ENCODE results near the gene GNG7.
A peak's percentile ranks its signal among the peaks of the same experiment; 100 is the strongest.
"Not testable (repeated sequence)": the region's sequence is repeated elsewhere in the genome, so short reads cannot be mapped to it uniquely, and the experiment has no call there.

GNG7 gene

DNA sequence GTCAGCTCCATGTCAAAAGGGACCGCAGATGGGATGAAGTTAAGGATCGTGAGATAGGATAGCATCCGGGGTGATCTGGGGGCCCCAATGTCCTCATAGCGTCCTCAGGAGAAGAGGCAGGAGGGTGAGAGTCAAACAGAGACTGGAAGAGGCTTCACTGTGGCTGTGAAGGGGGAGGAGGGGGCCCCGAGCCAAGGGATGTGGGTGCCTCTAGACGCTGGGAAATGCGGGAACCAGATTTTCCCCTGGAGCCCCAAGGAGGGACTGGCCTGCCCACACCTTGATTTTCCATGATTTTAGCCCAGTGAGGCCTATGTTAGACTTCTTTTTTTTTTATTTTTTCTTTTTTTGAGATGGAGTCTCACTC is 61.2 kb downstream of the GNG7 start:
- no peak for DNase-seq (ENCODE audit: low read depth)

DNA sequence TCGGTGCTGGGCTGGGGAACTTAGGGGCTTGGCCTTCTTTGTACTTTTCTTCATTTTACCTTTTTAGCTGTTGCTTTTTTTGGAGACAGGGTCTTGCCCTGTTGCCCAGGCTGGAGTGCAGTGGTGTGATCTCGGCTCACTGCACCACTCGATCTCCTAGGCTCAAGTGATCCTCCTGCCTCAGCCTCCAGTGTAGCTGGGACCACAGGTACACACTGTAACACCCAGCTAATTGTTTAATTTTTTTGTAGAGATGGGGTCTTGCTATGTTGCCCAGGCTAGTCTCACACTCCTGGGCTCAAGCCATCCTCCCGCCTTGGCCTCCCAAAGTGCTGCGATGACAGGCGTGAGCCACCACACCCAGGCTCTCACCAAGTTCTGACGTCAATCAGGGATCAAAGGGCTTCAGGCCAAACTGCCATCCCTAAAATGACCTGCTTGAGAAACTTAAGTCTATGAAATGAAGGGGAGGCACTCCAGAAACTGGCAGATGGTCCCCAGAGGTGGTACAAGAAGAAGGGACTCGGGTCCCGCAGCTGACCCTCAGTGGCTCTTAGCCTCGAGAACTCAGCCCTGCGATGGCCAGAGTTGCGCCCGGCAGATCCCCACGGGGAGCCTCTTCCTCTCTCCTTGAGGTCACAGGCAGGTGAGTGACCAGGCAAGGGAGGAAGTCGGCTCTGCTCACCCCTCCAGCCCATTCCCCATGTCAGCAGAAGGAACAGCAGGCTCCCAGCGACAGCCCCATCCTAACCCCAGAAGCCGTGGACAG is 61.7 kb downstream of the GNG7 start:
- no peak for DNase-seq (ENCODE audit: low read depth)

DNA sequence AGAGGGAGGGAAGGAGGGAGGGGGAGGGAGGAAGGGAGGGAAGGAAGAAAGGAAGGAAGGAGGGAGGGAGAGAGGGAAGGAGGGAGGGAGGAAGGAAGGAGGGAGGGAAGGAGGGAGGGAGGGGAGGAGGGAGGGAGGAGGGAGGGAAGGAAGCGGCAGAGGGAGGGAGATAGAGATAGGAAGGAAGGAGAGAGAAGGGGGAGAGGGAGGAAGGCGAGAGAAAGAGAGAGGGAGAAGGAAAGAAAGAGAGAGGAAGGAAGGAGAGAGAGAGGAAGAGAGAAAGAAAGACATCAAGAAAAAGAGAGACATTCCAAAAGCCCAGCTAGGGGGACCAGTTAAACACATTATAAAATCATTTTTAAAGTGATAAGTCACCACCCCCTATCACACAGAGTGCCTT is 62.5 kb downstream of the GNG7 start:
- DNase-seq (ENCODE audit: low read depth): no peak

DNA sequence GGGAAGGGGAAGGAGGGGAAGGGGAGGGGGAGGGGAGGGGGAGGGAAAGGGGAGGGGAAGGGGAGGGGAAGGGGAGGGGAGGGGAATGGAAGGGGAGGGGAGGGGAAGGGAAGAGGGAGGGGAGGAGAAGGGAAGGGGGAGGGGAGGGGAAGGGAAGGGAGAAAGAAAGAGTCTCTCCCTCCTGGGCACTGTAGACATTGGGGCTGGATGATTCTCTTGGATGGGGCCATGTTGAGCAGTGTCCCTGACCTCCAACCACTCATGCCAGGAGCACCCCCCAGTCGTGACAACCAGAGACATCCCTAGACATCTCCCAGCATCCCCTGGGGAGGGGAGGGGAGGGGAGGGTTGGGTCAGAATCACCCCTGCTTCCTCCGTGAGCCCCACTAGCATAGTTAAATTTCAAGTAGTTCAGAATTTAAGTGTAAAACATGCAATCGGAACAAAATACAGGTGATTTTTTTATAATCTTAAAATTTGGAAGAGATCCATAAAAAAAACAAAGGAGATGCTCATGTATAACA is 64.0 kb downstream of the GNG7 start:
- DNase-seq (ENCODE audit: low read depth): no peak

DNA sequence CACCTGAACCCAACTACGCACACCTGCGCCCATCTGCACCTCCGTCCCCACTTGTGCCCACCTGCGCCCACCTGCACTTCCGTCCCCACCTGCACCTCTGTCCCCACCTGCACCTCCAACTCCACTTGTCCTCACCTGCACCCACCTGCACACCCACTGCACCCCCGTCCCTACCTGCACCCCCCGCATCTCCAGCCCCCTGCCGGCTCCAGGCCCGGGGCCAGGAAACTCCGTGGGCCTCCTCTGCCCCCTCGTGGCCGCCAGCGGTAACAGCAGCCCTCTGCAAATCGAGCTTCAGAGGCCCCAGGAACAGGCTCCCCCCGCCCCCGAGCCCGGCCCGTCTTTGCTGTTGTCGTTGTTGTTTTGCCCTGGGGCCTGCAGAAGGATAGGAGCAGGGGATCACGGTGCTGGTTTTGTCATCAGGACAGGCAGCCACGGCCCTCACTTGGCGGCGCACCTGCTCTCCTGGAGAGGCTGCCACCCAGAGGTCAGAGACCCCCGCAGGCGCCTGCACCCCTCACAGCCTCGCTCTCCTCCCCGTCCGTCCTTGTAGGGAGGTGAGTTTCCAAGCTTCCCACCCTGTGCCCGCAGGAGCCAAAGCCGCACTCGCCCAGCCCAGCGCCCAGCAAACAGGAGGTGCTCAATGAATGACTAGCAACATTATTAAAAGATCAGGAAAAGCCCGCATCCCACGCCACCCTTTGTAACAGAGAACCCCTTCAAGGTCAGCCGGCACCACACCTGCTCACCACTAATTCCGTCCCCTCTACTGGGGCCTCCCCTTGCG is 65.4 kb downstream of the GNG7 start:
- peak; percentile 65 for DNase-seq (ENCODE audit: low read depth)

DNA sequence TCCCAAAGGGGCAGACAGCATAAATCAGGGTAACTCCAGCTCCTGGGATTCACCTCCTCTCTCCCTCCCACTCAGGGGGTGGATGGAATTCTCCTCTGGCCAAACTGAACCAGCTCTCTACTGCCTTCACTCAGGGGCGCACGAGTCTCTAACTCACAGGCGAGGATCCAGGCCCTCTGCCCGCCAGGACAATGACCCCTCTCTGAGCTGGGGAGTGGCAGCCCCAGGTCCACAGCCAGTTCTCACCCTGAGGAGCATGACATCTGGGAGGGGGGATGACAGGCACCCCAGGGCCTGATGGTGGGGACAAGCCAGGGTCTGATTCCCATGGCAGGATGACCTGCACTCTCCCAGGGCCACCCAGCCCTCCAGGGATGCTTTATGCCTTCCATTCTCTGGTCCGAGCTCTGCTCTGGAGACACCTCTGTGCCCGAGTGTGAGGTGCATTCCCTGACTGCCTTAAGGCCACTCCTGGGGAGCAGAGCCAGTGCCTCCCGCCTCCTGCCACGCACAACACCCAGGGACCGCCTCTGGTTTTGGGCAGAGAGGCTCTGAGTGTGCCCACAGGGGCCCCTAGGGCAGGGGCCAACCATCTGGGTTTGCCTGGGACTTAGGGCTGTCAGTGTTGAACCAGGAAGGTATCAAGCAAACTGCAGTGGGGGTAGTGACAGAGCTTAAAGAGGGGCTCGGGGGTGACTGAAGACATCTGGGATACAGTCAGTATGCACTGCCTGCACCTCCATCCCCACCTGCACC is 66.2 kb downstream of the GNG7 start:
- DNase-seq (ENCODE audit: low read depth): no peak

DNA sequence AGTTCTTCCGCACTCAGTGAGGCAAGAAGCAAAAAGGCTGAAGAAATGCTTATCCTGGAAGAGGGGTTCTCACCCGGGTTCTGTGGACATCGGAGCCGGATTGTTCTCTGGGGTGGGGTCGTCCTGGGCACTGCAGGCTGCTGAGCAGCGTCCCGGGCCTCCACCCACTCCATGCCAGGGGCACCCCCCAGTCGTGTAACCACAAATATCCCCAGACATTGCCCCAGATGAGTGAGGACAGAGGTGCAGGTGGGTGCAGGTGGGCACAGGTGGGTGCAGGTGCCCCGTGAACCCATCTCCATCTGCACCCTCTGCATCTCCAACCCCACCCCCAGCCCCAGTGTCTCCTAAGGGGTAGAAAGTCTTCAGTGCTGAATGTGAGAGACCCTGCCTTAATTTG is 67.5 kb downstream of the GNG7 start:
- no peak for DNase-seq (ENCODE audit: low read depth)

DNA sequence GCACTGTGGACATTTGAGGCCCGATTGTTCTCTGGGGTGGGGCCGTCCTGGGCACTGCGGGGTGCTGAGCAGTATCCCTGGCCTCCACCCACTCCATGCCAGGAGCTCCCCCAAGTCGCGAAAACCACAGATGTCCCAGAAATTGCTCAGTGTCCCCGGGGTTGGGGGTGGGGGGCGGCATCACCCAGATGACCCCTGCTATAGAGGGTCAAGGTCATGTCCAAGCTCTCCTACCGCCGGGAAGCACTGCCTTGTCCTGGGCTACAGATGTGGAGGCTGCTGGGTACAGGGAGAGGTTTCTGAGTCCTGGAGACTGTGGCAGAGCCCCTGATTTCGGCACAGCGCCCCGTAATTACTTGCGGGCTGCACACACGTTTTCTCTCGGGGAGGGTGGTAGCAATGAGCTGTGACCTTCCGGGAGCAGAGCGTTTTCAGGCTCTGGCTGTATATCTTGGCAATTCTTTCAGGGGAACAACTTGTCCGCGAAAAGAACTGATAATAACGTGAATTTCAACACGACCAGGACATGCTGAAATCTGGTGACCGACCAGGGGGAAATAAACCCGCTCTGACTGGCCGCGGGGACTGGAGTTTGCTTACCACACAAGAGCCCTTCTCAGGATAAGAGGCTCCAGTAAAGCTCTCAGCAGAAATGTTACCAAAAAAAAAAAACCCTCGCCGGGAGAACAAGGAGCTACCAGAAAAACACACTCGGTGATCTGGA is 68.1 kb downstream of the GNG7 start:
- DNase-seq (ENCODE audit: low read depth): no peak

DNA sequence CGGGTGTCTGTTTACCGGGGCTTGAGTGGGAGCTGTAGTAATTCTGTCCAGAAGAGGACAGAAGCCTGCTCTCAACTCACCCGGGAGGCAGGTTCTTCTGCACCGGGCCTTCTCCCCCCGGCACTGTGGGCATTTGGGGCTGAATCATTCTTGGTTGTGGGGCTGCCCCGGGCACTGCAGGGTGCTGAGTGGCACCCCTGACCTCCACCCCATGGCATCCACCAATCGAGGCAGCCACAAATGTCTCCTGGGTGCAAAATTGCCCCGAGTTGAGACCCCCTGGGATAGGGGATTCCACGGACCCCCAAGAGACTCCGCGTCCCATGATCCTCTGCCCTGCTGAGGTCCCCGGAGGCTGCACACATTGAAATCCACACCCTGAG is 68.8 kb downstream of the GNG7 start:
- no peak for DNase-seq (ENCODE audit: low read depth)

DNA sequence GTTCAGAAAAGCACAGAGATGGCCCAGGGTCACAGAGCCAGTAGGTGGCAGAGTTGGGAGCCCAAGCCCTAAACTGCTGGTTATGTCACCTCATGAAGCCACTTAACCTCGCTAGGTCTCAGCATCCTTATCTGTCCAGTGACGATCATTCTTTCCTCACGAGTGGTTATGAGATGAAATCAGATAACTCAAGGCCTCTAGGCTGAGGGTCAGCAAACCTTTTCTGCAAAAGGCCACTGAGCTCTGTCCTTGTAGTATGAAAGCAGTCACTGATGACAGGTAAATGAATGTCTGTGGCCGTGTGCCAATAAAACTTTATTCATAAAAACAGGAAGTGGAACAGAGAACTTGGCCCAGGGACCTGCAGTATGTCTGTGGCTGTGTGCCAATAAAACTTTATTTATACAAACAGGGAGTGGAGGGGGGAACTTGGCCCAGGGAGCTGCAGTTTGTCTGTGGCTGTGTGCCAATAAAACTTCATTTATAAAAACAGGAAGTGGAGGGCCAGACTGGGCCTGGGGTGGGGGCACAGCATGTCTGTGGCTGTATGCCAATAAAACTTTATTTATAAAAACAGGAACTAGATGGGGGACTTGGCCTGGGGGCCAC is 71.2 kb downstream of the GNG7 start:
- DNase-seq (ENCODE audit: low read depth): no peak

DNA sequence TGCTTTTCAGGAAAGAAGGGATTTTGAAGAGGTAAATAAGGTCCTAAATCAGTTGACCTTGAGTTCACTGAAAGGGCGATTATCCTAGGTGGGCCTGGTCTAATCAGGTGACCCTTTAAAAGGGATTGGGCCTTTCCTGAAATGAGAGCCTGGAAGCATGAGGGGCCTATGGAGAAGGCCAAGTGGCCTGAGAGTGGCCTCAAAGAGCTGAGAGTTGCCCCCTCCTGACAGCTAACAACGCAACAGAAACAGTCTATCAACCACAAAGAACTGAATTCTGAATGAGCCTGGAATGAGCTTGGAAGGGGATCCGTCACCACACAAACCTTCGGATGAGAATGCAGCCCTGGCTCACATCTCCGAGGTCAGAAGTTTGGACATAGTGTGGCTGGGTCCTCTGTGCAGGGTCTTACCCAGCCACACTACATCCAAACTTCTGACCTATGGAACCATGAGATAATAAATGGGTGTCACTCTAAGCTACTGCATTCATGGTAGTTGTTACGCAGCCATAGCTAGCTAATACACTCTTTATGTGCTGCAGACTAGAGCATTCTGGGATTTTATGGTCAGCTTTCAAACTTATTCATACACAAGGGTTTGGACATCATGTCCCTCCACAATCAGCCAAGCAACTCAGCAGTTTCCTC is 72.0 kb downstream of the GNG7 start:
- DNase-seq (ENCODE audit: low read depth): no peak

DNA sequence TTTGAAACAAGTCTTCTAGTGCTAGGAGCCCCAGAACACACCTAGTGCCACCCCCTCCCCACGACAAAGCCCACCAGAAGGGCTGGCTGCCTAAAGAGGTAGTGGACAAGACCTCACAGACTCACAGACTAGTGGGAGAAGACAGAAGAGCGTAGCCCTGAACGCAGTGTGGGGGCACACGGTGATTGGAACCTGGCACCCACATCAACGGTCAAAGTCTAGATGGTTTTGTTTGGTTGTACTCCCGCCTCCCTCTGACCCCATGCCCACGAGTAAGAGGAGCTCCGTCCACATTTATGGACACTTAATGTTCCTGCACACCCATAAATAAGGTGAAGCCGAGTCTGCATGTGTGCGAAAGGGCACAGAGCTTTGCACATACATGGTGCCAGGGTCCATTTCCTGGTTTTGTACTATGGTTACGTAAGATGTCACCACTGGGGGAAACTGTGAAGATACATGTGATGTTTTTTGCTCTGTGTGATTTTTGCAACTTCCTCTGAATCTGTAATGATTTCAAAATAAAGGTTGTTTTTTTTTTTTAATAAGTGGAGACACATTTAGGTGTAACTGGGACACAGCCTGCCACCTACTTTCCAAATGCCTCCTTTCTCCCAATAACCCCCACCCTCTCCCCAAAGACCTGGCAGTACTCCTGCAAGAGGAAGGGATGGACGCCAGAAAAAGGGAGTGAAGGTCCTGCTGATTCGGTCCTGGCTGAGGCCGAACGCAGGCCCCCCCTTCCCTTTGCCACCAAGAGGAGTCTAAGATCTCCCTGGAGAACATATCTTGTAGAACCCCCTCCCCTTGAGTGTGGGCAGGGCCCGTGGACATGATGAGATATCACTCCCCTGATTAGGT is 72.8 kb downstream of the GNG7 start:
- DNase-seq (ENCODE audit: low read depth): no peak

DNA sequence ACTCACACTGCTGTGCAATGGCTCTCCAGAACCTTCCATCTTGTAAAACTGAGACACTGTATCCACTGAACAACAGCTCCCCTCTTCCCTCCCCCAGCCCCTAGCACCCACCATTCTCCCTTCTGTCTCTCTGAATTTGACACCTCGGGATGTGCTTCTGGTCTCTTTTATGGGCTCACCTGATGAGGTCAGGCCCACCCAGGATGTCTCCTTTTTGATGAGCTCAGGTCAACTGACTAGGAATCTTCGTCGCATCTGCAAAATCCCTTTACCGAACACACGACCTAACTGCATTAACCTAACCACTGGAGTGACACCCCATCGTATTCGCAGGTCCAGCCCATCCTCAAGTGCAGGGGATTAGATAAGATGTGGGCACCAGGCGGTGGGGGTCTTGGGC is 73.9 kb downstream of the GNG7 start:
- no peak for DNase-seq (ENCODE audit: low read depth)

DNA sequence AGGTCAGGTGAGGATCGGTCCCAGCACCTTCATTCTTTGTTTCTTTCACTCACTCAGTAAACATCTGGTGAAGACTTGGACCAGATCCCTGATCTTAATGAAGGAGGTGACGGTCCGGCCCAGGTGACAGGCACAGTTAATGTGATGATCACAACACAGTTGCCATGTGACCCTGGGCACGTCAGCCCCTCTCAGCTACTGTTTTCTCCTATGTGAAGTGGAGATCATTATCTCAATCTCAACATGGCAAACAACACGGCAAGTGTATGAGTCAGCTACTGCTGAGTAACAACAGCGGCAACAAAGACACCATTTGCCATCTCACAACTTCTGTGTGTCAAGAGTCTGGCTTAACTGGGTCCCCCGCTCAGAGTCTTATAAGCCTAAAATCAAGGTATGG is 74.6 kb downstream of the GNG7 start:
- no peak for DNase-seq (ENCODE audit: low read depth)

DNA sequence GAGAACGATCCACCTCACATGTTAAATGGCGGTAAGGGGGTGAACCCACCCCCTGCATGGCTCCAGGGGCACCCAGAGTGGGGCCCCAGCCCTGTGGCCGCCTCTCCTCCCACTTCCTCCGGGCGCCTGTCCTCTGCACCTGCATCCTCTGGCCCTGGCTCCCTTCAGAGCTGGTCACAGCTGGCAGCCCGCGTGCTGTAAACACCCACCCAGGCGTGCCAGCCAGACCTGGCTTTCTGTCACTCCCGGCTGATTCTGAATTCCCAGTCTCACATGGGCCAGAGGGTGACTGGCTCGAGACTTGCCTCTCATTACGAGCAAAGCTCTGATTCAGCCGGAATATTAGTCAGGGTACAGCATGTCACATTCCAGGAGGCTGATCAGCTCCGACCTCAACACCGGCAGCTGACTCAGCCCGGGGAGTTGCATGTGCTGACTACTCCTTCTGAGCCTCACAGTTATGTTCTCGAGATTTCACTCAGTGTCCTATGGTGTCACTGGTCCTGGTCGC is 75.1 kb downstream of the GNG7 start:
- peak; percentile 56 for DNase-seq (ENCODE audit: low read depth)

DNA sequence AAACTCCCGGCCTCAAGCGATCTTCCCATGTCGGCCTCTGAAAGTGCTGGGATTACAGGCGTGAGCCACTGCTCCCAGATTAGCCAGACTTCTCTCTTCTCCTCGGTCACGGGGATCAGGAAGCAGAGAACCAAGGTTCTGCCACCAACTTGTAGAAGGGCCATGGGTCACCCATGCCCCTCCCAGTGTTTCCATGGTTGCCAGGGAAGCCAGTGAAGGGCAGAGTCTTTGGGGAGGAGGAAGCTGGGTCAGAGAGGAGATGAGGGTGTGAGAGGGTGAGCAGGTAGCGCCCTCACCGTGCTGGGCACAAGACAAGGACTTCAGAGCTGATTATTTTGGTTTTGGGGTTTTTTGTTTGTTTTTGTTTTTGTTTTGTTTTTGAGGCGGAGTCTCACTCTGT is 77.1 kb downstream of the GNG7 start:
- no peak for DNase-seq (ENCODE audit: low read depth)

DNA sequence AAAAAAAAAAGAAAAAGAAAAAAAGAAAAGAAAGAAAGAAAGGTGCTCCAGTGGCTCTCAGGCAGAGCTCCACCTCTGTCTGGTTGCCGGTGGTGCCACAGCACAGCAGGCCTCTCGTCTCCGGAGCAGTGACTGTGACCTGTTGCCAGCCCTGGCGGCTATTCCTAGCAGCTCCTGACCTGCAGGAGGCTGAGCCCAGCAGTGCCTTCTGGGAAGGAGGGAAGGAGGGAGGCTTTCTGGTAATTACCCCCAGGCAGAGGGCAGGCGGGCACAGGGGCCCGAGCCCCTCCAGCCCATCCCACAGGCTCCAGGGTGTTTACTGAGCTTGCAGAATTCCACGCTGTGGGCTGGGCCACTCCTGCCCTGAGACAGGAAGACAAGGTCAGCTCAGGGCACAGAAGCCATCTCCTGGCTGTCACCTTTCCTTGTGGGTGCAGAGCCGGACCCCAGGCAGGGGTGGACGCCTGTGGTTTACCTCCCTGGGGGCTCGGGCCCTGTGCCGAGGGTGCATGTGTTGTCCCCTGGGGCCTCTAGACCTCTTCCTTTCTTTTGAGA is 77.9 kb downstream of the GNG7 start:
- DNase-seq (ENCODE audit: low read depth): no peak

DNA sequence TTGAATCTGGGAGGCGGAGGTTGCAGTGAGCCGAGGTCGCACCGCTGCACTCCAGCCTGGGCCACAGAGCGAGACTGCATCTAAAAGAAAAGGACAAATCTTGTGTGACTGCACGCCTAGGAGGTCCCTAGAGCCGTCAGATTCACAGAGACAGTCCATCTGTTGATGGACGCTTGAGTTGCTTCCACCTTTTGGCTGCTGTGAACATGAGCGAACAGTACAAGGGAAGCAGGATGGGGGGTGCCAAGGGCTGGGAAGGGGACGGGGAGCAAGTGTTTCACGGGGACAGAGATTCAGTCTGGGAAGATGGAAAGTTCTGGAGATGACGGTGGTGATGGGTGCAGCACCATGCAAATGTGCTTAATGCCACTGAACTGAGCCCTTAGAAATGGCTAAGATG is 78.7 kb downstream of the GNG7 start:
- no peak for DNase-seq (ENCODE audit: low read depth)

DNA sequence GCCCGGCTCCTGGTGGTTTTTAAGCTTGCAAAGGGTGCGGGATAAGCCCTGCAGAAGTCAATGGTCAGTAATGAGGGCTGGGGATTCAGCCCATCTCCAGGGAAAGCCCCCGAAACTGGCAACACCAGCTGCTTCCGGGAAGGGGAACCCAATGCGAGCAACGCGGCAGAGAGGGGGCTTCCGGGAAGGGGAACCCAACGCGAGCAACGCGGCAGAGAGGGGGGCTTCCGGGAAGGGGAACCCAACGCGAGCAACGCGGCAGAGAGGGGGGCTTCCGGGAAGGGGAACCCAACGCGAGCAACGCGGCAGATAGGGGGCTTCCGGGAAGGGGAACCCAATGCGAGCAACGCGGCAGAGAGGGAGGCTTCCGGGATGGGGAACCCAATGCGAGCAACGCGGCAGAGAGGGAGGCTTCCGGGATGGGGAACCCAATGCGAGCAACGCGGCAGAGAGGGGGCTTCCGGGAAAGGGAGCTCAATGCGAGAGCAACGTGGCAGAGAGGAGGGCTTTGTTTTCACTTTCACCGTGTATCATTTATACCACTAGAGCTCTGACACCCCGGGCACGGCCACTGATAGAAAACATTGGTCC is 80.0 kb downstream of the GNG7 start:
- not testable (repeated sequence) for DNase-seq (ENCODE audit: low read depth)
